CD4-positive, alpha-beta T cell treated with Interleukin-4 for 4 hours (primary cell): ENCODE measurements around the gene TMEM205.
"Not testable (repeated sequence)": the region's sequence is repeated elsewhere in the genome, so short reads cannot be mapped to it uniquely, and the experiment has no call there.

Source experiments
- DNase-seq: peaks from one replicate; pipeline ENCODE4 v3.0.0-alpha.2; 2020

TMEM205 gene

DNA sequence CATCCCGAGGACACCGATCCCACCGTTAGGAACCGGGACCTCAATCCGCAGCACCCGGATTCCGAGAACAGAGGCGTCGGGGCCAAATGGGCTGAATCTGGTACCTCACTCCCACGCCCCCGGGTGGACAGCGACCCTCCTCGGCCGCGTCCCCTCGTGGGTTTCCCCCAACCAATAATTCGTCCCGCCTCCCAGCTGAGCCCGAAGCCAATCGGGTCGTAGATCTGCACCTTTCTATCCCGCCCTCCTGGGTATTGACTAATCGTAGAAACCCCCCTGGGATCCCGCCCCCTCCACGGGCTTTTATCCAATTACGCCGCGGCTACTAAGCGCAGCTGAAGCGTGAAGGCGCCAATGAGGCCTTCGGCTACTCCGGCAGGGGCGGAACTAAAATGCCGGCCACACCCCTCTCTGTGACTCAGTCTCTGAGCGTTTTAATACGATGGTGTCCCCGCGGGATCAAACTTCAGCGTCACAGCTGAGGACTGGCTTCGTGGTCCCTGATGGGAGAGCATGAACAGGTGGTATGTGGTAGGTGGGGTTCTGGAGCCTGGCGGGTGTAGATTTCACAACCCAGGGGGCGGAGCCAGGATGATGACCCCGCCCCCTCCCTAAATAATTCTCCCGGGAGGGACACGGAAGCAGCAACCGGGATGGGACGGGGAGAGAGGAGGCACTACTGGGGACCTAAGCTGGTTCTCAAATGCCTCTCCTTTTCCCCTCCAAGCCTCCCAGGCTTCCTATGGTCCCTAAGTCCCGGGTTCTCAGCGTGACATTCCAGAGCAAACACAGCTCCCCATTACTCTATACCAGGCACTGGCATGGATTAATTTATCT, at the start of gene TMEM205, which contains the start of gene CCDC159:
Gene TMEM205 (minus strand): TSS at position 165 of the 837 bp plus-strand sequence. CDS start 649 bp downstream, outside the sequence.
Gene CCDC159 (plus strand): TSS at position 416 of the 837 bp plus-strand sequence. CDS start 88 bp downstream, at position 504.
- DNase-seq = peak; percentile 99

DNA sequence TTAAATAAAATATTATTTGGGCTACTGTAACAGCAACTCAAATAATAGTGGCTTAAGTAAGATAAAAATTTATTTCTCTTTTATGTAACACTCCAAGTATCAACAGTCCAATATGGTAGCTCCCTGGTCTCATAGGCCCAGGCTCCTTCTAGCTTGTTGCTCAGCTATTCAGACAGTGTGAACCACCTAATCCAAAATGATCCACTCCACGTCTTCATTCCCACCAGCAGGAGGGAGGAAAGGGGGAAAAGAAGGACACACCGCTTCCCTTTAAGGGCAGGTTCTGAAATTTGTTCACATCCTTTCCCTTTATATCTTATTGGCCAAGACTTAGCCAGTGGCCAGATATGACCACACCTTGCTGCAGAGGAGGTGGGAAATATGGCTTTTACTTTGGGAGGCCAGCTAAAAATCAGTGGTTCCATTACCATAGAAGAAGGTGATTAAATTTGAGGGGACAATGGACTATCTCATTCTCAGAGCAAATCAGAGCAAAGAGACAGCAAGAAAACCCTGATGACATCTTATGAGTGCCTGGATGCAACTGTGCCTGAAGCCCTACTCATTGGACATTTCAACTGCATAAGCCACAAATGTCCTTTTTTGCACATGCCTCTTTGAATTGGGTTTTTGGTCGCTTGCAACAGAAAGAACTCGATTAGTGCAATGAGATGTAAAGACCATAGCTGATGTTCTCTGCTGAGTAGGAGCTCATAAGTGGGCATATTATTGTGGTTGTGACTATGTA, 45.0 kb upstream of the TMEM205 start:
- DNase-seq = no peak

- no peak for DNase-seq
Observed at GRCh38 chr19:11390359-11390758, 44.3 kb upstream of the TMEM205 start.

DNA sequence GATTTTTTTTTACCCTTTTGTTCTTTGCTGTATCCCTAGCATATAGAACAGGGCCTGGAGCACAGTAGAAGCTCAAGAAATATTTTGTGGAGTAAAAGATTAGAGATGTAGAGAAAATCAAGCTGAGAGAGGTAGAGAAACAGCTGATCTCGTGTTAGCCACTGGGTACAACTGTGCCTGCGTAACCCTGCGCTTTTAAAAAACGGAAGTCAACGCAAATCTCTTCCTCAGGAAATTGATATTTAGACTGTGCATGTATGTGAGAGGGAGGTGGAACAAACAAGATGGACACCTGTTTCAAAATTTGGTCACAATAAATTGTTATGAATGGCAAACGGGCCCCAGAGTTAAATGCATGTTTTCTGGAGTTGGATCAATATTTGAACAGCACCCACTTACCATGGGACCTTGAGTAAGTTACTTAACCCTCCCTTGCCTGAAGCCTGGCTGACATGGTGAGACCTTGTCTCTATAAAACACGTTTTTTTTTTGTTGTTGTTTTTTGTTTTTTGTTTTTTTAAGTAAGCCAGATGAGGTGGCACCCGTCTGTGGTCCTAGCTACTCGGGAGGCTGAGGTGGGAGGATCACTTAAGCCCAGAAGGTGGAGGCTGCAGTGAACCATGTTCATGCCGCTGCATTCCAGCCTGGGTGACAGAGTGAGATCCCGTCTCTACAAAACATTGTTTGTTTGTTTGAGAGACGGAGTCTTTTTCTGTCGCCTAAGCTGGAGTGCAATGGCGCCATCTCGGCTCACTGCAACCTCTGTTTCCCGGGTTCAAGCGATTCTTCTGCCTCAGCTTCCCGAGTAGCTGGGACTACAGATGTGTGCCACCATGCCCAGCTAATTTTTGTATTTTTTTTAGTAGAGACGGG, 41.3 kb upstream of the TMEM205 start:
- DNase-seq = no peak

GRCh38 chr19:11384778-11385129, 38.7 kb upstream of the TMEM205 start:
- no peak for DNase-seq

GRCh38 chr19:11383706-11384048, 37.6 kb upstream of the TMEM205 start:
- DNase-seq = no peak

- no peak for DNase-seq
Observed at GRCh38 chr19:11382898-11383705, 37.0 kb upstream of the TMEM205 start.

DNA sequence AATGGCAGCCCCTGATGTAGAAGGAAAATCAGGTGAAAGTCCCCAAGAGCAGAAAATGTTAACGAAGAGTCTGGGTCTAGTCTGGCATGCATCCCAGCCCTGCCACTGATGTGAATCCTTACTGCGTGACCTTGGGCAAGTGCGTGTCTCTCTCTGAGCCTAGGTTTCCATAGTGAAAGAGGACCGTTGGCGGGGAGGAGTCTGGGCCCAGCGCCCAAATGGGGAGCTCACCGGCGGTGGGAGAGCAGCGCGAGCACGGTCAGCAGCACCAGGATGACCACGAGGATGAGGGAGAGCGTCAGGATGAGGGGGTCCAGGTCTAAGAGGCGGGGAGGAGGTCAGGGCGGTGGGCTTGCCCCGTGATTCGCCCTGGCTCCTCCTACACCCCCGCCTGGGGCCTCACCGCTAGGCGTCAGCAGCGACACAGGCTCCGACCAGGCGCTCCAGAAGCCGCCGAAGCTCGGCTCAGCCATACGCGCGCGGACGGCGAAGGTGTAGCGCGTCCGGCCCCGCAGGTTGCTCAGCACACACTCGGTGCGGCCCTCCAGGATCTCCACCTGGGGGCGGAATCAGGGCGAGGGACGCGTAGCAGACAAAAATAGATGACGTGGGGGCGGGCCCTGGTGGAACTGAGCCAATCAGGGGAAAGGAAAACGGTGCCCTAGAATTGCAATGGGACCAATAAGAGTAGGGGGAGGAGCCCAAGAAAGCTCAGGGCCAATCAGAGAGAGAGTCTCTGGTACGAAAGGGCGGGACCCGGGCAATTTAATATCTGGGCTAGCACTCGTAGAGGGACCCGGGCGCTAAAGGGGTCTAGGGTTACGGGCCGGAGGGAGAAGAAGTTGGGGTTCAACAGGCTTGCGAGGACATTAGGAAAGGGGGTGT, 34.8 kb upstream of the TMEM205 start:
- peak; percentile 99 for DNase-seq

GRCh38 chr19:11379857-11380350, 33.8 kb upstream of the TMEM205 start:
- DNase-seq = no peak

- DNase-seq = not testable (repeated sequence)
Observed at GRCh38 chr19:11379269-11379845, 33.3 kb upstream of the TMEM205 start.

DNA sequence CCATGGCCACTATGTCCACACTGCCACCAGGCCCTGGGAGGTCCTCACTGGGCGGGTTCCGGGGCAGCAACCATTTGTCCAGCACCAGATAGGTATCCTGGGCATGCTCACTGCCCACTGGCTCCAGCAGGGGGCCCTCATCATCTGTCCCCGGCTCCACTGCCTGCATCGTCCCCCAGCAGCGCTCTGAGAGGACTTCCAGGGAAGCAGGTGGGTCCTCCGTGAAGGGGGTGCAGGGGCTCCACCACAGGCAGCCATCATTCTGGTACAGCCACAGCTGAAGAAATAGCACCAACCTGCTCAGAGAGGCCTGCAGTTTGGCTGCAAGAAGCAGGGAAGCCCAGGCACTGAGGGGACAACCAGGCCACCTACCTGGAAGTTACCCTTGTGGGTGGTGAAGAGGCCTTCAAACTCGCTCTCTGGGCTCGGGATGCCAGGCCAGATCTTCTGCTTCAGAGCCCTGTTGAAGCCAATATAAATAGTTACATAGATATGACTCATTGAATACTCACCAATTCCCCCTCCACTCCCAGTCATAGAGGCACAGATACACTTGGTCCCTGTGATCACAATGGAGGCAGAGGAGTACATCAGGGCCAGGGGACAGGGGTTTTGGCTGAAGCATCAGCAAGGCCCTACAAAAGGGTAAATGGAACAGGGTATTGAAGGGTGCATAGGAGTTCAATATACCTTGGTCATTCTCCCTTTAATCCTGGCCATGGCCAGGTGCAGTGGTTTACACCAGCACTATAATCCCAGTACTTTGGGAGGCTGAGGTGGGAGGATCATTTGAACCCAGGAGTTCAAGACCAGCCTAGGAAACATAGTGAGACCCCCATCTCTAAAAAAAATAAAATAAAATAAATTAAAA, 32.5 kb upstream of the TMEM205 start:
- no peak for DNase-seq

DNA sequence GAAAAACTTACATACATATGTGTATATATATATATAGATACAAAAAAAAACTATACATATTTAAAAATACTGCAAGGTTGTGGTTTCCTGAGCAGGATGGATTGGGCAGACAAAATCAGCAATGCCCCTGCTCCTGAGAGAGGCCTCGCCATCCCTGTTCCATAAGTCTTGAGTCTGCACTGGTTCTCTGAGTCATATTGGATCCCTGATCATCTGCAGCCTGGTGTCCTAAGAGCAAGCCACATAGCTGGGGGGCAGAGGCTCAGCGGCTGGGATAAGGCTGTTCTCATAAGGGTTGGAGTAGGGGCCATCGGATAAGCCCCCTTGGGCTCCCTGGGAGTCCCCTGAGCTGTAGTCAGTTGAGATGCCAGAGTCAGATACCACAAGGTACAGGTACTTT, 31.7 kb upstream of the TMEM205 start:
- no peak for DNase-seq

DNA sequence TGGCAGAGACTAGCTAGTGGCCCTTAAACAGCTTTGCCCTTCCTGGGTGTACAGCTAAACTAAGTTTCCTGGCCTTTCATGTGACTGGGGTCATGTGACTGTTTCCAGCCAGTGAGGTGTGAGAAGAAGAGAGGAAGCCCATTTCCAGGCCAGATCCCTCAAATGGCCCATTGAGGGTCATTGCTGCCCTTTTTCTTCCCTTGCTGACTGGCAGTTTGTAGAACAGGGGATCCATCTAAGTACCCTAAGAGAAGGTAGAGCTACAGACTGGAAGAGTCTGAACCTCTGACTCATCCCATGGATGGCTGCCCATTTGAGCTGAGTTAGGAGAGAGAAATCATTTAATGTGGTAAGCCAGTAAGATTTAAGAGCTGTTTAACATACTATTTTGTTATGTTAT, 31.2 kb upstream of the TMEM205 start:
- no peak for DNase-seq

DNA sequence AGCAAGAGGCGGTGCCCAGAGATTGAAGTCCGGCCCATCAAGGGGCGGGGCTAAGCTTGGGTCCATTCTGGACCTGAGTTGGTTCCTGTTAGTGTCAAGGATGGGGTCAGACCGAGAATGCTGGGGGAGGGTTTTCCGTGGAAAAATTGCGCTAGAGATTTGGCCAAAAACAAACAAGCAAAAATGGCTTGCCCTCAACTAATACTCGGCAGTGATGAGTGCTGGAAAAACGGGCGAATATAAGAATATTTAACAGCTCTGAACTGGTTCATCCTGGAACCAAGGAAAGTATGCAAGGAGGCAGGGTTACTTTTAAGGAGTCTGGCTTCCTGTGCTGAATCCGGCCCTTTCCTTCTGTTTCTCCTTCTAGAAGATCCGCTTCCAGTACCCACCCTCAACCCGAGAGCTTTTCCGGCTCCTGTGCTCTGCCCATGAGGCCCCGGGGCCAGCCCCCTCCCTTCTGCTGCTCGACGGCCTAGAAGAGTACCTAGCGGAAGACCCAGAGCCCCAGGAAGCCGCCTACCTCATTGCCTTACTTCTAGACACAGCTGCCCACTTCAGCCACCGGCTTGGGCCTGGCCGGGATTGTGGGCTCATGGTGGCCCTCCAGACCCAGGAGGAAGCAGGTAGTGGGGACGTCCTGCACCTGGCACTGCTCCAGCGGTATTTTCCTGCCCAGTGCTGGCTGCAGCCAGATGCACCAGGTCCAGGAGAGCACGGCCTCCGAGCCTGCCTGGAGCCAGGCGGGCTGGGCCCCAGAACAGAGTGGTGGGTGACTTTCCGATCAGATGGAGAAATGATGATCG, 29.3 kb upstream of the TMEM205 start:
- DNase-seq = peak; percentile 74

GRCh38 chr19:11374433-11375142, 28.5 kb upstream of the TMEM205 start, which contains the start of gene SWSAP1:
Gene SWSAP1, plus strand, starts transcription at chr19:11374666. Its CDS starts 15 bp downstream, at chr19:11374681.
- DNase-seq = peak; percentile 100

GRCh38 chr19:11373885-11374432, 27.9 kb upstream of the TMEM205 start:
- no peak for DNase-seq

DNA sequence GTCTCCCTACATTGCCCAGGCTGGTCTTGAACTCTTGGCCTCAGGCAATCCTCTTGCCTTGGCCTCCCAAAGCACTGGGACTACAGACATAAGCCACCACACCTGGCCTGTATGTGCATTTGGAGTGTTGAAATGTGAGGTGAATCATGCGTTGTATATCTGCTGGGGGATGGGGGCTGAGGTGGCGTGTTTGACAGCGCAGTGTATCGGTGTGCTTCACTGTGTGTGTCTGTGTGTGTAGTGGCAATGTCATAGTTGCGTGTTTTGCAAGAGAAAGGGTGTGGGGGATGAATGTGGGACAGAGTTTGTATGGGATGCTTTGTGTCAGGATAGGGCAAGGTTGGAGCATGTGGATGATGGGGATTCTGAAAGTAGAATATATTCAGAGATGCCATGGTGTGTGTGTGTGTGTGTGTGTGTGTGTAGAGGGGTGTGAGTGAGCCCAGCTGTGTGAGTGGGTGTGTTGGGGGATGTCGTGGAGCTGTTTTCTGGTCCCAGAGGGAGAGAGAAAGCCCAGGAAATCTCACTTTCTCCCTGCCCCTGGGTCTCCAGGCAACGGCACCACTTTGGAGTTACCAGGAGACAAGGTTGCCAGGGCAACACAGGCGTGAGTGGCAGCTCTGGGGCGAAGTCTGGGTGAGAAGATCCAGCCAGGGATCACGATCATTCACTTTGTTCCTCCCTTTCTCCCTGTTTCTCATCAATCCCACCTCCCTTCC, 27.3 kb upstream of the TMEM205 start:
- DNase-seq = no peak
